Lung microvascular endothelial cell (primary cell): Measurements from ENCODE around the gene PRXL2C. TPM values are rescaled to one million over a fixed set of nuclear protein-coding genes. Genes with fewer than 3 reads are reported as not detected.
"Not testable (repeated sequence)": the region's sequence is repeated elsewhere in the genome, so short reads cannot be mapped to it uniquely, and the experiment has no call there.

Experiments
- DNase-seq, 2 donors: peaks; one replicate each; pipeline versions ENCODE4 v3.0.0 to v3.0.0-alpha.2; 2010; ENCODE audit warnings: low read depth in 2 of 2
- total RNA-seq: library from RNA; depleted of rRNA; stranded (reverse); fragments of >200 nt; gene quantifications from 2 replicates; pipeline ENCODE4 v1.2.1, GENCODE V29; 2014

PRXL2C gene
- total RNA-seq, 1 donor from 2014 or later: 29.0 TPM

- DNase-seq: no peak
Measured at GRCh38 chr9:96649620-96650324, 5.3 kb downstream of the PRXL2C start.

- peak; percentile 22 to 44 for DNase-seq
Measured at GRCh38 chr9:96646081-96646991, 8.8 kb downstream of the PRXL2C start.

DNA sequence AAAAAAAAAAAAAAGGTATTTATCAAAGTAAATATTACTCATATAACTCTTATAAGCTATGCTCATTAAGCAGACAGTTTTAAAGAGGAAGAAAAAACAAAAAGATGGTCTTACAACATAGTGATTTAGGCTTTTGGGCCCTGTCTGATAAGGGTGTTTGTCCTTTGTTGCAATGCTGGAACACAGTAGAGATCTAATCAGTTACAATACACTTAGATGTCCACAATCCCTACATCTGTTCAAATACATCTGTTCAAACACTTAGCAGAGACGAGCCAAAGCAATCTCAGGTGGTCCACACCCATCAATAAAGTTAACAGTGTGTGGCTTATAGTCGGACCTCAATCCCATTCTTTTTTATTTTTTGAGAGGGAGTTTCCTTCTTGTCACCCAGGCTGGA, 11.0 kb downstream of the PRXL2C start:
- DNase-seq: no peak

DNA sequence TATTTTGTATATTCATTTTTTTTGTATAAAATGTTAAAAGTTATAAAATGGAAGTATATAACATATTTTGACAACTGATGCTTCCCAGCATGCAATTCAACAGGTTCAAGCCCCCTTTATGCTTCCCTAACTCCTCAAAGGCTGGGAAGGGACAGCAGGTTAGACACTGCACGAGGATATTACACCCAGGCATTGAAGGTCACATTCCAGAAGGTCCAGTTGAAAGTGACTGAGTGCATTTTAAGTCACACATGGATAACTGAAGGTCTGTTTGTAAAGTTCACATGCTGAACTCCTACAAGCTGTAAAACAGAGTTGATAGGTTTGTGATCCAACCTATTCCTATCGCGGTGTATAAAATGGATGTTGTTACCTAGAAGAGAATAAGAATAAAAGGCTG, 13.6 kb downstream of the PRXL2C start:
- no peak for DNase-seq

DNA sequence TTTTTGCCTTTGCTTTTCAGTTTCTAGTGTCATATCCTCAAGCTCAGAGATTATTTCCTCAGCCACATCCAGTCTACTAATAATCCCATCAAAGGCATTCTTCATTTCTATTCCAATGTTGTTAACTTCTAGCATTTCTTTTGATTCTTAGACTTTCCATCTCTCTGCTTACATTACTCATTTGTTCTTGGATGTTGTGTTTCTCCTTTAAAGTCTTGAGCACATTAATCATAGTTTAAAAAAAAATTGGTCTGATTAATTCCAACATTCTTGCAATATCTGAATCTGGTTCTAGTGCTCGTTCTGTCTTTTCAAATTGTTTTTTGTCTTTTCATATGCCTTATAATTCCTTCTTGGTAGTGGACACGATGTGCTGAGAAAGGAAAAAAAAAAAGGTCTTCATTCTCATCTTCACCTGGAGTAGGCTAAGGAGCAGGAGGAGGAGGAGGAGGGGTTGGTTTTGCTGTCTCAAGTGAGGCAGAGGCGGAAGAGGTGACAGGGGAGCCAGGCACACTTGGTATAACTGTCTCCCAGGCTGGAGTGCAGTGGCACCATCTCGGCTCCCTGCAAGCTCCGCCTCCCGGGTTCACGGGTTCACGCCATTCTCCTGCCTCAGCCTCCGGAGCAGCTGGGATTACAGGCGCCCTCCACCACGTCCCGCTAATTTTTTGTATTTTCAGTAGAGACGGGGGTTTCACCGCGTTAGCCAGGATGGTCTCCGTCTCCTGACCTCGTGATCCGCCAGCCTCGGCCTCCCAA, 16.3 kb downstream of the PRXL2C start:
- no peak for DNase-seq

GRCh38 chr9:96636368-96636767, 18.7 kb downstream of the PRXL2C start:
- no peak for DNase-seq

DNA sequence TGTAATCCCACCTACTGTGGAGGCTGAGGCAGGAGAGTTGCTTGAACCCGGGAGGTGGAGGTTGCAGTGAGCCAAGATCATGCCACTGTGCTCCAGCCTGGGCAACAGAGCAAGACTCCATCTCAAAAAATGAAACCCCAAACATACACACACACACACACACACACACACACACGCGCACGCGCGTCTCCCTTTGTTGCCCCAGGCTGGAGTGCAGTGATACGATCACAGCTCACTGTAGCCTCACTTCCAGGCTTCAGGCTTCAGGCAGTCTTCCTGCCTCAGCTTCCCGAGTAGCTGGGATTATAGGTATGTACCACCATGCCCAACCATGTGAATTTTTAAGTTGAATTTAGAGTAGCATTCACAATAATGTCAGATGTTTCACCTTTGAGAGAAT, 21.5 kb downstream of the PRXL2C start:
- not testable (repeated sequence) for DNase-seq

- no peak for DNase-seq
Measured at GRCh38 chr9:96626912-96627311, 28.2 kb downstream of the PRXL2C start.

DNA sequence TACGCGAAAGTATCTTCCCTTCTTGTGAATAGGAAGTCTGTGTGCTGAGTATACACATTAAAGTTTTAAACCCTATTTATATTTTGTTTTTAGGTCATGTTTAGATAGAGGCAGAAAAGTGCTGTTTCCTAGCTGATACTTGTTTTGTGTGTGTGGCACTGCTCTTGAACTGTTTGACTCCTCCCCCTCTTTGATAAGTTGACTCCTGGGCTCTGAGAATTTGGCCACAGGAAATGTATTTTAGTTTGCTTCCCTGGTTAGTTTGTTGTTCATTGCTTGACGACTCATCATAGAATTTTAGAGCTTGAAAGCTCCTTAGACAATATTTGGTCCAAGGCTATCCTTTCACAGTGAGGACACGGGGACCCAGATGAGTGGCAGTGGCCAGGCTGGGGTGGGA, 33.5 kb downstream of the PRXL2C start:
- peak in 1 of 2 donors; percentile 13 for DNase-seq

DNA sequence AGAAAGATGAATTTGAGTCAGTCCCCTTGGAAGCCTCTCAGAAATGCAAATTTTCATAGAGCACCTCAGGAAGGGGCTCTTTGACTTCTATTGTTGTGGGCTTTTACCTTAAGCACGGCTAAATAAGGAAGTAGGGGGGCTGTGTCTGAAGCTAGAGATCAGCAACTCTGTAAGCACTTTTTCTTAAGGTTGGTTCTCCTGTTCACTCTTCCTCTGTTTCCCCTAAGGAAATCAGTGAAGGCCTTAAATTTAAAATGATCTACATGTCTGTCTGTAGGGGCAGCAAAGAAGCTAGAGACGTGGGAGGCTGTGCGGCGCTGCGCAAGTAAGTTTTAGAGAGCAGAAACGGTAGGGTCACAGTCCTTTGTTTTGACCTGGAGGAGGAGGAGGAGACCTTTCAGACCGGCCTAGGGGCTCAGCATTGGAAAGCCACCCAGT, 34.3 kb downstream of the PRXL2C start:
- no peak for DNase-seq

DNA sequence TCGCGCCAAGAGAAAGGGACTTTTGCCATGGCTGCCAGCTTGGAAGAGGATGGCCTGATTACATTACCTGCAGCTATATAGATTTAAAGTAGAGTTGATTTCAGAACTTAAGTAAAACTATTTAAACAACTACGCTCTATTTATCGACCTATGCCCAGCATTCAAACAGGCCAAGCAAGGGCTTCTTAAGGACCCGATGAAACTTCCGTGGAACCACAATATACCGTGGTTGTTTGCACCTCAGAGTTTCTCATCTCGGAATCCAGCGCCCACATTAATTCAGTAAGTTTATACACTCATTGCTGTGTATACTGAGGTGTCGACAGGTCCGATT, 35.0 kb downstream of the PRXL2C start:
- no peak for DNase-seq

GRCh38 chr9:96619491-96620180, 35.5 kb downstream of the PRXL2C start, which contains the start of gene CDC14B:
CDC14B (minus strand) TSS chr9:96619843; CDS start chr9:96619378, 465 bp downstream.
- peak; percentile 70 to 91 for DNase-seq

DNA sequence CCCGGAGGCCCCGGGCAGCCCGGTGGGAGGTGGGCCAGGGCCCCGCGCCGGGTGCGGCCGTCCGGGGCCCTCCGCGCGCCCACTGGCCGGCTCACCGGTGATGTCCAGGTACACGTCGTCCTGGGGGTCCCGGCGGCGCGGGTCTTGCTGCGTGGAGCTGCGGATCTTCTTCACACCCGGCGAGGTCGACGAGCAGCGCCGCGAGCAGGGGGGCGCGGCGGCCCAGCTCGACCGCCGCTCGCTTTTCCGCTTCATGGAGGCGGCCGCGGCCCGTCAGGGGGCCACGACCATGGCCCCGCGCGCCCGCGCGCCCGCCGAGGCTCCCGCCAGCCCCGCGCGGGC, 36.0 kb downstream of the PRXL2C start:
- DNase-seq: no peak

GRCh38 chr9:96618209-96619123, 36.7 kb downstream of the PRXL2C start:
- DNase-seq: peak; percentile 30 to 58

- no peak for DNase-seq
Measured at GRCh38 chr9:96617439-96618185, 37.5 kb downstream of the PRXL2C start.

GRCh38 chr9:96616817-96617438, 38.2 kb downstream of the PRXL2C start:
- no peak for DNase-seq

DNA sequence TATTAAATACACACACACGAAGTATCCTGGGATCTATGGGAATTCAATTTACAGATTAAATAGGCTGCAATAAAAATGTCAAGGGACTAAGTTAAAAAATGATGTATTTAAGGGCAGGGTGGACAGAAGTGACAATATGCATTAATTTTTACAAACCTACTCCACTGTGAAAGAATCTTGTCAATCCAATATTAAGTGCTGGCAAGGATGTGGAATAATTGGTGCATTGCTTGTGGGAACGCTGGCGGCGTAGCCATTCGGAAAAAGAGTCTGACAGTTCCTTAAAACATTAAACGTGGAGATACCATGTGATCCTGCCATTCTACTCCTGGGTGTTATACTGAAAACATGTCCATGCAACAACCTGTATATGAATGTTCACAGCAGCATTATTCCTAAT, 39.7 kb downstream of the PRXL2C start:
- no peak for DNase-seq

GRCh38 chr9:96614664-96615063, 40.5 kb downstream of the PRXL2C start:
- DNase-seq: not testable (repeated sequence)

DNA sequence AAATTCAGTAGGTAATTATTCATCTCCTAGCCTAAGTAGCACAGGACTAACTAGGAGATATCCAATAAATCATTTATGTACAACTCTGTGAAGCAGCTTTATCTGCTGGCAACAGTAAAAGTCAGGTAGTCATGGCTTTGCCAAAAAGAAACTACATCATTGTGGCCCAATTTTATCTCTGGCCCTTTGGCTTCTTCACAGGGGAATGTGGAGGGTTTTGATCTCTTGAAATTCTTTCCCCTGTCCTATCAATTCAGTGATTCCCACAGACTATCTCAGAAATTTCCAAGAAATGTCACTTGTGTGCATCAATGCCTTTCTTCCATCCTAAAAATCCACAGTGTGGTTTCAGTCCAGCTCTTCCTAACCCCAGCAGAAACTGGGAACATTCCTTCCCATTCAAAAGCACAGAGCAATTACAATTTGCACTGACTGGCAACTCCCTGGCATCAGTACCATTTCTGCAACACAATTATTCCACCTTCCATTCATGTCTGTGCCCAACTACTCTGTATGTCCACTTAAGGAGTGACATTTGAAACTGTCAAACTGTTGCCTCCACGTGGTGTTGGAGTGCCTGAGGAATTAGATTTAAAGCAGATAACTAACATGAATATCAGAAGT, 42.0 kb downstream of the PRXL2C start:
- DNase-seq: no peak
